AG04450 (cell line): ENCODE results near the gene TRIM5. TPM values are rescaled to one million over a fixed set of nuclear protein-coding genes. Genes with fewer than 3 reads are reported as not detected.
"Not testable (repeated sequence)": the region's sequence is repeated elsewhere in the genome, so short reads cannot be mapped to it uniquely, and the experiment has no call there.

Experiments used
- CTCF ChIA-PET: fragments of 300-600, 350-600 bp; formaldehyde crosslinking; extraction: SDS; loops from one replicate; lab custom pipeline; 2022; ENCODE audit warnings: antibody characterized with exemption, inconsistent platforms; lab: Charles Lee
- POLR2A ChIA-PET: fragments of 350-600 bp; formaldehyde crosslinking; extraction: SDS; loops from one replicate; lab custom pipeline; 2021; ENCODE audit warnings: antibody characterized with exemption, inconsistent platforms; lab: Yijun Ruan, JAX
- DNase-seq: peaks from one replicate; pipeline ENCODE4 v3.0.0-alpha.2; 2011; ENCODE audit warnings: low read depth, low spot score
- H3K27ac ChIP-seq: one replicate; pipeline ENCODE4 v1.5.1; 2012; ENCODE audit warnings: low read depth, low read length, control low read depth
- H3K27me3 ChIP-seq: one replicate; pipeline ENCODE4 v1.6.0; 2012; ENCODE audit warnings: low read length; ENCODE audit not compliant: control insufficient read depth, insufficient read depth
- H3K4me3 ChIP-seq: 2 replicates; pipeline ENCODE4 v1.5.1; 2011; ENCODE audit warnings: mild to moderate bottlenecking, low read depth, low read length, control low read depth
- H3K9me3 ChIP-seq: 2 replicates; pipeline ENCODE4 v1.5.1; 2012; ENCODE audit warnings: low read length; ENCODE audit not compliant: control insufficient read depth, insufficient read depth
- CTCF ChIP-seq: IDR thresholded peaks from 2 replicates; pipeline ENCODE4 v1.5.1; 2011; ENCODE audit warnings: low read depth, low read length, control low read depth, inconsistent platforms
- polyA plus RNA-seq: library from polyadenylated mRNA; depleted of rRNA; stranded (reverse); fragments of >200 nt; gene quantifications from 2 replicates; pipeline ENCODE4 v1.2.3, GENCODE V29; 2011

The TRIM5 gene
- polyA plus RNA-seq, 1 experiment = 53.3 TPM

GRCh38 chr11:5719703-5720495 lies 35.0 kb upstream of the TRIM5 start:
- CTCF ChIA-PET = no interaction called here
- no peak for DNase-seq

GRCh38 chr11:5716518-5716917 lies 31.6 kb upstream of the TRIM5 start:
- CTCF ChIA-PET, H3K27ac ChIP-seq, H3K4me3 ChIP-seq, H3K9me3 ChIP-seq, POLR2A ChIA-PET, H3K27me3 ChIP-seq, DNase-seq: not testable (repeated sequence)

More at GRCh38 chr11:5719703-5720495, 35.0 kb upstream of the TRIM5 start:
- POLR2A ChIA-PET = no interaction called here
- Histone ChIP-seq H3K27ac (no peak overlapping the region), H3K4me3 (no peak overlapping the region), H3K27me3 (peaks cover 3% of the 10 kb centered on the region), H3K9me3 (no peaks in the 10 kb centered on the region)
- TF ChIP-seq CTCF = no peak

- CTCF ChIA-PET = interaction anchor here (0.6 kb wide), 1 partner anchor 67 kb away, joined by 3 read pairs; no protein-coding TSS in a partner anchor
- POLR2A ChIA-PET = no interaction called here
- DNase-seq = no peak
- Histone ChIP-seq H3K9me3 (no peaks in the 10 kb centered on the region), H3K4me3 (no peak overlapping the region), H3K27me3 (no peaks in the 10 kb centered on the region), H3K27ac (no peak overlapping the region)
- TF ChIP-seq CTCF = no peak
Observed at GRCh38 chr11:5713695-5714094, 28.8 kb upstream of the TRIM5 start.

- Histone ChIP-seq H3K9me3 (no peaks in the 10 kb centered on the region), H3K27me3 (no peaks in the 10 kb centered on the region), H3K4me3 (no peak overlapping the region), H3K27ac (no peak overlapping the region)
- CTCF ChIA-PET = no interaction called here
- no peak for DNase-seq
- TF ChIP-seq CTCF = peak; percentile 52
- POLR2A ChIA-PET = no interaction called here
Observed at GRCh38 chr11:5712507-5712906, 27.6 kb upstream of the TRIM5 start.

GRCh38 chr11:5705688-5706087 lies 20.8 kb upstream of the TRIM5 start:
- POLR2A ChIA-PET = no interaction called here
- H3K9me3 ChIP-seq = no peaks in the 10 kb centered on the region
- no peak for DNase-seq
- H3K4me3 ChIP-seq = no peak overlapping the region
- no peak for TF ChIP-seq CTCF
- no peaks in the 10 kb centered on the region for H3K27me3 ChIP-seq
- H3K27ac ChIP-seq = no peak overlapping the region
- CTCF ChIA-PET = interaction anchor here (0.8 kb wide), 1 partner anchor 22 kb away, joined by 4 read pairs; no protein-coding TSS in a partner anchor
